H1 (cell line): ENCODE measurements around the gene MED16. TPM values are rescaled to one million over a fixed set of nuclear protein-coding genes. Genes with fewer than 3 reads are reported as not detected.

ENCODE experiments used
- CTCF ChIA-PET: fragments of 300-600 bp; sonication (Branson Sonifier 250); formaldehyde crosslinking; loops from one replicate; lab custom pipeline; 2021; ENCODE audit not compliant: partially characterized antibody; lab: Charles Lee
- POLR2A ChIA-PET: fragments of 300-600 bp; sonication (Branson Sonifier 250); formaldehyde crosslinking; loops from one replicate; lab custom pipeline; 2021; ENCODE audit warnings: inconsistent platforms; ENCODE audit not compliant: partially characterized antibody; lab: Charles Lee
- DNase-seq, 2 experiments: peaks; one replicate each; pipeline versions ENCODE4 v3.0.0 to v3.0.0-alpha.2; 2010 to 2022; ENCODE audit warnings: low spot score in 2 of 2, low read depth in 1 of 2, mixed read lengths in 1 of 2
- FAIRE-seq: peaks from 2 replicates; lab custom pipeline; 2011; peaks lifted over from hg19 to GRCh38; lab: Jason Lieb, UNC
- H2AFZ ChIP-seq: 2 replicates; pipeline ENCODE4 v1.8.1; 2012; ENCODE audit warnings: low read length, inconsistent platforms
- H2AK5ac ChIP-seq: 2 replicates; pipeline ENCODE4 v1.6.1; 2013; ENCODE audit warnings: low read depth, low read length
- H2BK120ac ChIP-seq: replicated peaks from 2 replicates; pipeline ENCODE3; 2013; ENCODE audit warnings: low read depth, low read length, inconsistent platforms
- H2BK12ac ChIP-seq: 2 replicates; pipeline ENCODE4 v1.6.1; 2013; ENCODE audit warnings: low read depth, low read length
- H2BK15ac ChIP-seq: 2 replicates; pipeline ENCODE4 v1.6.1; 2013; ENCODE audit warnings: low read length
- H2BK20ac ChIP-seq: 2 replicates; pipeline ENCODE4 v1.6.1; 2013; ENCODE audit warnings: low read length
- H2BK5ac ChIP-seq: 2 replicates; pipeline ENCODE4 v1.6.1; 2013; ENCODE audit warnings: low read depth, low read length
- H3K14ac ChIP-seq: 2 replicates; pipeline ENCODE4 v1.6.1; 2013; ENCODE audit warnings: inconsistent platforms; ENCODE audit not compliant: insufficient read length
- H3K18ac ChIP-seq: 2 replicates; pipeline ENCODE4 v1.6.1; 2013; ENCODE audit warnings: low read length; ENCODE audit errors: extremely low read depth
- H3K23ac ChIP-seq: 2 replicates; pipeline ENCODE4 v1.6.1; 2013; ENCODE audit warnings: inconsistent platforms; ENCODE audit not compliant: insufficient read length
- H3K23me2 ChIP-seq: 2 replicates; pipeline ENCODE4 v1.6.1; 2013; ENCODE audit warnings: low read depth, low read length
- H3K27ac ChIP-seq: 2 replicates; pipeline ENCODE4 v1.6.1; 2011; ENCODE audit warnings: low read depth, low read length, inconsistent platforms
- H3K27me3 ChIP-seq, 4 experiments: replicated peaks in 1 of 4; 1 replicate in 1 of 4; 2 replicates in 3 of 4; pipeline versions ENCODE4 v1.6.1 to v1.8.1; 2011 to 2013; ENCODE audit warnings: low read length in 3 of 4, mild to moderate bottlenecking in 3 of 4, inconsistent platforms in 2 of 4, mixed read lengths in 2 of 4, moderate library complexity in 1 of 4; ENCODE audit not compliant: control insufficient read depth in 3 of 4, insufficient read depth in 3 of 4; ENCODE audit errors: extremely low read depth in 1 of 4
- H3K36me3 ChIP-seq, 4 experiments: 2 replicates each; pipeline versions ENCODE4 v1.6.1 to v1.8.1; 2011 to 2013; ENCODE audit warnings: mild to moderate bottlenecking in 4 of 4, low read length in 3 of 4, moderate library complexity in 2 of 4, control low read depth in 1 of 4, inconsistent platforms in 1 of 4; ENCODE audit not compliant: insufficient read depth in 4 of 4, control insufficient read depth in 2 of 4
- H3K4ac ChIP-seq: replicated peaks from 2 replicates; pipeline ENCODE3; 2013; ENCODE audit warnings: low read length, low read depth, mixed read lengths, inconsistent platforms; ENCODE audit not compliant: insufficient read length
- H3K4me1 ChIP-seq, 4 experiments: replicated peaks in 1 of 4; 1 replicate in 1 of 4; 2 replicates in 3 of 4; pipeline versions ENCODE4 v1.6.1 to v1.8.1; 2011 to 2013; ENCODE audit warnings: low read length in 3 of 4, inconsistent platforms in 2 of 4, mixed read lengths in 1 of 4; ENCODE audit not compliant: insufficient read depth in 4 of 4, control insufficient read depth in 3 of 4
- H3K4me2 ChIP-seq, 2 experiments: 2 replicates each; pipeline versions ENCODE4 v1.6.1 to v1.8.1; 2011 to 2013; ENCODE audit warnings: low read depth in 2 of 2, low read length in 2 of 2, control low read depth in 1 of 2, inconsistent platforms in 1 of 2, mild to moderate bottlenecking in 1 of 2; ENCODE audit not compliant: insufficient read depth in 1 of 2
- H3K4me3 ChIP-seq, 4 experiments: fragments of 200-600, 300-600 bp in 1 of 4; sonication (generic), shearing (Covaris generic), sonication (Bioruptor Twin) in 1 of 4; 2 replicates each; pipeline versions ENCODE4 v1.5.1 to v1.8.1; 2011 to 2016; ENCODE audit warnings: low read length in 4 of 4, low read depth in 3 of 4, control low read depth in 2 of 4, inconsistent platforms in 2 of 4, mild to moderate bottlenecking in 2 of 4, mixed read lengths in 1 of 4, moderate library complexity in 1 of 4; ENCODE audit not compliant: insufficient read depth in 2 of 4; ENCODE audit errors: extremely low read depth in 1 of 4
- H3K56ac ChIP-seq: replicated peaks from 2 replicates; pipeline ENCODE3; 2013; ENCODE audit warnings: low read depth, mild to moderate bottlenecking, mixed read lengths, low read length, inconsistent platforms; ENCODE audit not compliant: insufficient read length
- H3K79me1 ChIP-seq: 2 replicates; pipeline ENCODE4 v1.6.1; 2013; ENCODE audit warnings: low read depth, low read length, control low read depth
- H3K79me2 ChIP-seq, 2 experiments: 2 replicates each; pipeline versions ENCODE4 v1.6.1 to v1.8.1; 2012 to 2013; ENCODE audit warnings: low read length in 2 of 2, mild to moderate bottlenecking in 2 of 2, inconsistent platforms in 1 of 2; ENCODE audit not compliant: insufficient read depth in 2 of 2, control insufficient read depth in 1 of 2
- H3K9ac ChIP-seq, 4 experiments: replicated peaks in 1 of 4; 1 replicate in 1 of 4; 2 replicates in 3 of 4; pipeline versions ENCODE4 v1.6.1 to v1.8.1; 2011 to 2013; ENCODE audit warnings: low read depth in 3 of 4, low read length in 3 of 4, control low read depth in 2 of 4, mild to moderate bottlenecking in 2 of 4, moderate library complexity in 2 of 4, inconsistent platforms in 1 of 4; ENCODE audit errors: extremely low read depth in 1 of 4
- H3K9me3 ChIP-seq, 2 experiments: 2 replicates each; pipeline versions ENCODE4 v1.6.1 to v1.8.1; 2012 to 2013; ENCODE audit warnings: mild to moderate bottlenecking in 2 of 2, moderate library complexity in 2 of 2, control low read depth in 1 of 2, inconsistent platforms in 1 of 2, low read depth in 1 of 2, low read length in 1 of 2, mixed read lengths in 1 of 2; ENCODE audit not compliant: insufficient read depth in 2 of 2
- H4K20me1 ChIP-seq, 2 experiments: replicated peaks in 1 of 2; 2 replicates each; pipeline versions ENCODE3 to v1.8.1; 2011 to 2013; ENCODE audit warnings: inconsistent platforms in 2 of 2, low read length in 2 of 2, mild to moderate bottlenecking in 1 of 2; ENCODE audit not compliant: insufficient read depth in 2 of 2, control insufficient read depth in 1 of 2
- H4K5ac ChIP-seq: 2 replicates; pipeline ENCODE4 v1.6.1; 2013; ENCODE audit warnings: low read length, low read depth, mixed read lengths, inconsistent platforms; ENCODE audit not compliant: insufficient read length
- H4K8ac ChIP-seq: 2 replicates; pipeline ENCODE4 v1.8.0; 2013; ENCODE audit warnings: mild to moderate bottlenecking, moderate library complexity, low read length, inconsistent platforms; ENCODE audit not compliant: insufficient read depth; ENCODE audit errors: extremely low read depth
- H4K91ac ChIP-seq: replicated peaks from 2 replicates; pipeline ENCODE3; 2013; ENCODE audit warnings: low read length, mixed read lengths, inconsistent platforms; ENCODE audit not compliant: insufficient read length
- RNF2 ChIP-seq: fragments of 200-900, 300-1000 bp; sonication (generic); IDR thresholded peaks from 2 replicates; pipeline ENCODE4 v1.7.1; 2016; ENCODE audit warnings: borderline replicate concordance, low read depth, mild to moderate bottlenecking, antibody characterized with exemption, low read length; ENCODE audit not compliant: poor library complexity, severe bottlenecking; ENCODE audit errors: missing control alignments
- TEAD4 ChIP-seq: IDR thresholded peaks from 2 replicates; pipeline ENCODE4 v1.6.1; 2012; ENCODE audit warnings: low read depth, low read length, inconsistent platforms, mixed read lengths
- WGBS, 2 experiments: shearing (Covaris generic) in 1 of 2; methylation state at CpG; one replicate each; pipeline versions ENCODE4 v1.1.6 to v1.1.7; 2013 to 2015; ENCODE audit warnings: low lambda C conversion rate in 2 of 2, mixed read lengths in 2 of 2, inconsistent platforms in 1 of 2, low coverage in 1 of 2, missing lambda C conversion rate in 1 of 2; ENCODE audit not compliant: insufficient replicate concordance in 2 of 2, insufficient coverage in 1 of 2, insufficient read length in 1 of 2; ENCODE audit errors: extremely low coverage in 1 of 2, missing lambda C conversion rate in 1 of 2; 5-methylcytosine and 5-hydroxymethylcytosine counted together
- polyA plus RNA-seq, 7 experiments: library from polyadenylated mRNA; depleted of rRNA in 3 of 7; stranded (reverse) in 5 of 7; unstranded in 2 of 7; fragments of >200 nt in 5 of 7; fragments of 200-250 nt in 2 of 7; gene quantifications; 1 replicate in 5 of 7; 2 replicates in 1 of 7; 4 replicates in 1 of 7; pipeline versions ENCODE4 v1.2.1 to v1.2.3, GENCODE V29; 2011 to 2013; ENCODE audit warnings: missing spikeins in 2 of 7, mixed read lengths in 2 of 7
- total RNA-seq: library from RNA; stranded (reverse); fragmentation: NEBNext Ultra II Directional; extraction: Animal tissue kit (Norgen Biotek cat#: 25700); gene quantifications from 2 replicates; pipeline ENCODE4 v1.2.1, GENCODE V29; 2021

The MED16 gene
- total and polyA plus RNA-seq, 2 of the 8 experiments (the other 6 are each of a cell fraction or from before 2014, with no cell fraction given) = 51.0 to 67.2 TPM

DNA sequence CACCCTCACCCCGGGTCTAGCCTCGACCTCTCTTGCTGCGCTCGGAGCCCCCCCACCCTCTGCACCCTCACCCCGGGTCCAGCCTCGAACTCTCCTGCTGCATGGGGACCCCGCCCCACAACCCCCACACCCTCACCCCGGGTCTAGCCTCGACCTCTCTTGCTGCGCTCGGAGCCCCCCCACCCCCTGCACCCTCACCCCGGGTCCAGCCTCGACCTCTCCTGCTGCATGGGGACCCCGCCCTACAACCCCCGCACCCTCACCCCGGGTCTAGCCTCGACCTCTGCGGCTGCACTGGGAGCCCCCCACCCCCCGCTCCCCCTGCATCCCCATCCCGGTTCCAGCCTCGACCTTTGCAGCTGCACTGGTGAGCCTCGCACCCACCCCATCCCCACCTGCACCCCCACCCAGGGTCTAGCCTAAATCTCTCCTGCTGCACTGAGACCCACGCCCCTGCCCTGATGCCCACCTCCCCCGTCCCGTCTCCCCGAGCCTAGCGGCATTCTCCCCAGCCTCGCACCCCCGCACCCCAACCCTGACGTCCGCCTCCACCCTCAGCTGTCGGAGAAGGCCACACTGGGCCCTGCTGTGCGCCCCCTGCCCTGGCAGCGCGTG lies 31.7 kb downstream of the MED16 start:
- ChIA-PET POLR2A (interaction anchor here (1.3 to 1.7 kb wide), 2 partner anchors 58 to 123 kb away, joined by 5 read pairs; partner anchors contain the start of gene WDR18), CTCF (interaction anchor here (0.7 kb wide), 1 partner anchor 91 kb away, joined by 3 read pairs; no protein-coding TSS in a partner anchor)
- H3K36me3 ChIP-seq = no peaks in the 10 kb centered on the region
- WGBS, 2 experiments = 21% methylated on average over 5 of the region's 35 CpGs; no CpG with 5 or more reads in 1 of the 2 experiments
- H4K20me1 ChIP-seq = peaks cover 0 to 8% of the 10 kb centered on the region in 2 experiments
- DNase-seq (no peak), FAIRE-seq (no peak)
- H2BK15ac ChIP-seq = no peak overlapping the region; the same call in 1 of the 2 replicates
- no peak overlapping the region for H3K9ac ChIP-seq
- no peaks in the 10 kb centered on the region for H3K79me2 ChIP-seq
- no peak overlapping the region for H3K56ac ChIP-seq
- H2AFZ ChIP-seq = no peak overlapping the region
- H3K9me3 ChIP-seq = no peaks in the 10 kb centered on the region
- no peak overlapping the region for H3K4ac ChIP-seq
- peaks cover 10% of the 10 kb centered on the region; the same call in 1 of the 2 replicates for H3K23me2 ChIP-seq
- peak overlapping the region; percentile 93; the same call in 1 of the 2 replicates for H4K8ac ChIP-seq
- peaks cover 9 to 25% (median 13%) of the 10 kb centered on the region in 4 experiments for H3K27me3 ChIP-seq
- no peak overlapping the region; the same call in 1 of the 2 replicates for H3K18ac ChIP-seq
- peak overlapping the region; percentile 92; the same call in 1 of the 2 replicates for H2BK12ac ChIP-seq
- peak overlapping the region; percentile 80 for H4K91ac ChIP-seq
- H3K27ac ChIP-seq = no peak overlapping the region
- peak overlapping the region; percentile 55 to 62 for H3K4me2 ChIP-seq
- TF ChIP-seq RNF2 (peak; percentile 66), TEAD4 (no peak)
- H4K5ac ChIP-seq = peak overlapping the region; percentile 52
- H2BK5ac ChIP-seq = peak overlapping the region; percentile 77; the same call in 1 of the 2 replicates
- H3K79me1 ChIP-seq = no peaks in the 10 kb centered on the region
- H2BK20ac ChIP-seq = no peak overlapping the region
- H3K4me3 ChIP-seq = peak overlapping the region in 2 of 4 experiments; percentile 8 to 44; a peak in 3 of 8 replicates
- H3K4me1 ChIP-seq = peaks cover 0 to 5% (median 3%) of the 10 kb centered on the region in 4 experiments; a peak in 6 of 7 replicates
- no peak overlapping the region for H2BK120ac ChIP-seq
- H3K14ac ChIP-seq = no peak overlapping the region
- H2AK5ac ChIP-seq = no peak overlapping the region
- no peak overlapping the region for H3K23ac ChIP-seq
